Measurements from ENCODE around the gene PLS3. TPM values are rescaled to one million over a fixed set of nuclear protein-coding genes. Genes with fewer than 3 reads are reported as not detected.
"Not testable (repeated sequence)": the region's sequence is repeated elsewhere in the genome, so short reads cannot be mapped to it uniquely, and the experiment has no call there.

Gene PLS3
- total RNA-seq, 1 donor from 2014 or later, result 197 TPM

- H3K27me3 Mint-ChIP-seq, result no peaks in the 10 kb centered on the region
- H3K27ac Mint-ChIP-seq, result no peak overlapping the region
- no peak for DNase-seq (ENCODE audit: extremely low spot score, unreplicated experiment)
- H3K4me3 Mint-ChIP-seq, result no peak overlapping the region
- H3K4me1 Mint-ChIP-seq (ENCODE audit: unreplicated experiment), result peaks cover 25% of the 10 kb centered on the region
- H3K36me3 Mint-ChIP-seq, result no peaks in the 10 kb centered on the region
- no peaks in the 10 kb centered on the region for H3K9me3 Mint-ChIP-seq
- no peak for TF ChIP-seq CTCF (conservative IDR thresholded peaks at IDR 0.05)
Measured at GRCh38 chrX:115531818-115532403, 29.1 kb upstream of the PLS3 start.

DNA sequence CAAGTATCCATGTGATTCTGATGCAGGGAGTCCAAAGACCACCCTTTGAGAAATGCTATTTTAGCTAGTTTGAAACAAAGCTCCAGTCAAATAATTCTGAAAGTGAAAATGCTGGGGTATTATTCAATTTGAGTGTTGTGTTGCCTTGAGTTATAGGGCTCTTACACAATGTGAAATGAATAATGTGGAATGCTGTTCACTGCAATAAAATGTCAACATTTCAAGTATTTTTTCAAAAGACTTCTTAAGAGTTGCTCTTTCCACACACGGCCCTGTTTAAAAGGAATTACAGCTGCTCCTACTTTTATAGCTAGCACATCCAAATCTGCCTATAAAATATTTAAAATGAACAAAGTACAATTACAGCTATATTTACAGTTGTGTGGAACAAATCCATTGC is 27.5 kb upstream of the PLS3 start:
- no peak for TF ChIP-seq CTCF (conservative IDR thresholded peaks at IDR 0.05)
- DNase-seq (ENCODE audit: extremely low spot score, unreplicated experiment), result no peak
- no peaks in the 10 kb centered on the region for H3K27me3 Mint-ChIP-seq
- no peak overlapping the region for H3K4me3 Mint-ChIP-seq
- no peak overlapping the region for H3K27ac Mint-ChIP-seq
- H3K36me3 Mint-ChIP-seq, result no peaks in the 10 kb centered on the region
- no peaks in the 10 kb centered on the region for H3K9me3 Mint-ChIP-seq
- H3K4me1 Mint-ChIP-seq (ENCODE audit: unreplicated experiment), result peaks cover 25% of the 10 kb centered on the region

DNA sequence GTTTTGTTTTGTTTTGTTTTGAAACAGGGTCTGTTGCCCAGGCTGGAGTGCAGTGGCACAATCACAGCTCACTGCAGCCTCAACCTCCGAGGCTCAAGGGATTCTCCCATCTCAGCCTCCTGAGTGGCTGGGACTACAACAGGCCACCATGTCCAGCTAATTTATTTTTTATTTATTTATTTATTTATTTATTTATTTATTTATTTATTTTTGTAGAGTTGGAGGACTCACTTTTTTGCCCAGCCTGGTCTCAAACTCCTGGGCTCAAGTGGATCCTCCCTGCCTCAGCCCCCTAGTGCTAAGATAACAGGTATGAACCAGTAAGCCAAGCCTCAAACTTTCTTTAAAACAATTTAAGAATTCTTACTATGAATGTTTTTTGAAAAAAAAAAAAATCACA is 26.6 kb upstream of the PLS3 start:
- H3K4me1 Mint-ChIP-seq (ENCODE audit: unreplicated experiment), result peaks cover 19% of the 10 kb centered on the region
- TF ChIP-seq CTCF (conservative IDR thresholded peaks at IDR 0.05), result no peak
- no peak for DNase-seq (ENCODE audit: extremely low spot score, unreplicated experiment)
- H3K4me3 Mint-ChIP-seq, result no peak overlapping the region
- H3K27me3 Mint-ChIP-seq, result no peaks in the 10 kb centered on the region
- peaks cover 1% of the 10 kb centered on the region for H3K36me3 Mint-ChIP-seq
- no peaks in the 10 kb centered on the region for H3K9me3 Mint-ChIP-seq
- H3K27ac Mint-ChIP-seq, result no peak overlapping the region

DNA sequence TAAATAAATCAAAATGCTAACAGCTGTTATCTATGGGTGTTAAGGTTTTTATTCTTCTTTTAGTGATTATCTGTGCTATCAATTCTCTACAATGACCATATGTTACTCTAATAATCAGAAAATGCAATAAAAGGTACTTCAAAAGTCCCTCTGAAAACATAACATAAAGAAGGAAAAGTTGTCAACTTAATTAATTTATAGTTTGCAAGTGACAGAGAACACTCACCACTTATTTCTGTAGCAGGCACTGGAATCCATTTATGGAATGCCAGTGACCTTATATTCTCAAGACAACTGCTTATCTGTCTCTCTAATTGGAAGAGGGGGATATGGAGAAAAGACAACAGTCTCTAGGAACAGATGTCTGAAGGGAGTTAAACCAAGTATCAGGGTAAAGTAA is 25.6 kb upstream of the PLS3 start:
- DNase-seq (ENCODE audit: extremely low spot score, unreplicated experiment), result no peak
- Mint-ChIP-seq H3K27me3 (no peaks in the 10 kb centered on the region), H3K4me1 (ENCODE audit: unreplicated experiment) (peaks cover 15% of the 10 kb centered on the region), H3K9me3 (no peaks in the 10 kb centered on the region), H3K27ac (no peak overlapping the region), H3K4me3 (no peak overlapping the region), H3K36me3 (peaks cover 3% of the 10 kb centered on the region)
- TF ChIP-seq CTCF (conservative IDR thresholded peaks at IDR 0.05), result no peak

- no peak for TF ChIP-seq CTCF (conservative IDR thresholded peaks at IDR 0.05)
- Mint-ChIP-seq H3K36me3 (peaks cover 3% of the 10 kb centered on the region), H3K4me1 (ENCODE audit: unreplicated experiment) (peaks cover 15% of the 10 kb centered on the region), H3K27ac (no peak overlapping the region), H3K27me3 (no peaks in the 10 kb centered on the region), H3K4me3 (no peak overlapping the region), H3K9me3 (no peaks in the 10 kb centered on the region)
- no peak for DNase-seq (ENCODE audit: extremely low spot score, unreplicated experiment)
Measured at GRCh38 chrX:115535844-115536243, 25.1 kb upstream of the PLS3 start.

- H3K27me3 Mint-ChIP-seq, result no peaks in the 10 kb centered on the region
- H3K27ac Mint-ChIP-seq, result peak overlapping the region; percentile 82
- peaks cover 10% of the 10 kb centered on the region for H3K36me3 Mint-ChIP-seq
- no peak for DNase-seq (ENCODE audit: extremely low spot score, unreplicated experiment)
- H3K4me3 Mint-ChIP-seq, result no peak overlapping the region
- TF ChIP-seq CTCF (conservative IDR thresholded peaks at IDR 0.05), result no peak
- peaks cover 9% of the 10 kb centered on the region for H3K9me3 Mint-ChIP-seq
- peaks cover 10% of the 10 kb centered on the region for H3K4me1 Mint-ChIP-seq (ENCODE audit: unreplicated experiment)
Measured at GRCh38 chrX:115539841-115540240, 21.1 kb upstream of the PLS3 start.

DNA sequence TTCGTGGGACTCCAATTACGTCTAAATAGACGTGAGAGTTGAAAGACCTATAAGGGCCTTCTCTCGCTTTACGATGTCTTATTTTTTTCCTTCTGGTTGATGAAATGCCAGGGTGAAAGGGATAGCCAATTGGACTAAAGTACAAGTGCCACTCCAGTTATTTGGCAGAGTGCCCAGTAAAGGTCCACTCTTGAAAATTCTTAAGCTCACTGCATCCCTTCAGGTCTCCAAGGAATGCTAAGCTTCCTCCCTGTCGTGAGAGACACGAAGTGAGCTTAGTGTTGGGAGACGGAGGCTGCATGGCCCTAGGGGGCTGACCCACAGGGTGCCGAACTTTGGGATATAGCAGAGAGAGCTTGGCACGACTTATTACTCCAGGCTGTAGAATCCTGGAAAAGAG is 19.9 kb upstream of the PLS3 start:
- peaks cover 10% of the 10 kb centered on the region for H3K36me3 Mint-ChIP-seq
- H3K27me3 Mint-ChIP-seq; H3K4me3 Mint-ChIP-seq; H3K9me3 Mint-ChIP-seq; DNase-seq (ENCODE audit: extremely low spot score, unreplicated experiment); H3K4me1 Mint-ChIP-seq (ENCODE audit: unreplicated experiment); H3K27ac Mint-ChIP-seq: not testable (repeated sequence)
